Urinary bladder (tissue), 4 donors: ENCODE measurements around the gene HIF3A. TPM values are rescaled to one million over a fixed set of nuclear protein-coding genes. Genes with fewer than 3 reads are reported as not detected.
"Not testable (repeated sequence)": the region's sequence is repeated elsewhere in the genome, so short reads cannot be mapped to it uniquely, and the experiment has no call there.

ENCODE experiments used
- DNase-seq: peaks from one replicate; pipeline ENCODE4 v3.0.0-alpha.2; 2015; ENCODE audit errors: extremely low spot score
- H3K27ac ChIP-seq: one replicate; pipeline ENCODE4 v1.5.1; 2013; ENCODE audit warnings: low read depth, mild to moderate bottlenecking, moderate library complexity
- H3K36me3 ChIP-seq: one replicate; pipeline ENCODE4 v1.6.1; 2013; ENCODE audit warnings: mild to moderate bottlenecking, moderate library complexity; ENCODE audit not compliant: insufficient read depth
- H3K4me1 ChIP-seq: one replicate; pipeline ENCODE4 v1.6.1; 2013; ENCODE audit warnings: mild to moderate bottlenecking, moderate library complexity; ENCODE audit not compliant: insufficient read depth
- H3K4me3 ChIP-seq: one replicate; pipeline ENCODE4 v1.5.1; 2013; ENCODE audit warnings: low read depth, low read length
- WGBS: extraction: QIAGEN DNeasy Blood & Tissue Kit; methylation state at CpG from one replicate; pipeline ENCODE4 v1.1.7; 2013; 5-methylcytosine and 5-hydroxymethylcytosine counted together
- polyA plus RNA-seq: library from polyadenylated mRNA; stranded (reverse); fragments of 200-250 nt; gene quantifications from one replicate; pipeline ENCODE4 v1.2.3, GENCODE V29; 2013
- total RNA-seq: library from RNA; depleted of rRNA; stranded (reverse); fragments of >200 nt; gene quantifications from one replicate; pipeline ENCODE4 v1.2.3, GENCODE V29; 2014
- donor health status: healthy with polysubstance abuse.
- donor health status: healthy.

Gene HIF3A
- total and polyA plus RNA-seq, 2 donors: 41.0 to 186 TPM

- Histone ChIP-seq H3K4me1 (no peaks in the 10 kb centered on the region), H3K27ac (peak overlapping the region; percentile 78), H3K4me3 (peak overlapping the region; percentile 25), H3K36me3 (peaks cover 2% of the 10 kb centered on the region)
- WGBS: 48% methylated on average over 7 of the region's 7 CpGs
- DNase-seq: no peak
Measured at GRCh38 chr19:46299695-46300094, 2.9 kb downstream of the HIF3A start.

GRCh38 chr19:46303322-46303690, 6.5 kb downstream of the HIF3A start:
- Histone ChIP-seq H3K4me1 (no peaks in the 10 kb centered on the region), H3K4me3 (no peak overlapping the region), H3K27ac (no peak overlapping the region), H3K36me3 (peaks cover 4% of the 10 kb centered on the region)
- WGBS: 58% methylated on average over 10 of the region's 10 CpGs
- no peak for DNase-seq

DNA sequence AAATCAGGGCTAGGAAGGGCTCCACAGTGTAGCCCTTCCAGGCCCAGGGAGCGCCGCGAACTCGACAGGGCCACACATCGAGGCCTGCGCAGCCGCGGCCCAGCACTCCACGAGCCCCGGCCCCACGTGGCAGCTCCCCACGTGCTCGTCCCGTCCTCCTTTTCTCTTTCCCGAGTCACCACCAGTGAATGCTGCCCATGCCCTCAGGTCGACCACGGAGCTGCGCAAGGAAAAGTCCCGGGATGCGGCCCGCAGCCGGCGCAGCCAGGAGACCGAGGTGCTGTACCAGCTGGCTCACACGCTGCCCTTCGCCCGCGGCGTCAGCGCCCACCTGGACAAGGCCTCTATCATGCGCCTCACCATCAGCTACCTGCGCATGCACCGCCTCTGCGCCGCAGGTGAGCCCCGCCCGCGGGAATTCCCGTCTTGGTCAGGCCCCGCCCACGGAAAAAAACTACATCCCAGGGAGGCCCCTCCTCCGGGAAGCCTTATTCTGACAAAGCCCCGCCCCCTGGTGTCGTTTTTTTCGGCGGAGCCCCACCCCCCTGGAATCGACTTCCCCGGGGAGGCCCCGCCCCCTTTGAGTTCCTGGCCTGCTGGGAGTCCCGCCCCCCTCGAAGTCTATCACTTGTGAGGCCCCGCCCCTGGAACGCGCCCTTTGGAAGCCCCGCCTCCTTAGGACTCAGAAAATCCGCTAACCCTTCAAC, 7.0 kb downstream of the HIF3A start:
- H3K4me1 ChIP-seq: peaks cover under 1% of the 10 kb centered on the region
- peaks cover 4% of the 10 kb centered on the region for H3K36me3 ChIP-seq
- H3K4me3 ChIP-seq: no peak overlapping the region
- 41% methylated on average over 56 of the region's 56 CpGs for whole genome bisulfite sequencing
- no peak overlapping the region for H3K27ac ChIP-seq
- no peak for DNase-seq

- no peak for DNase-seq
- Histone ChIP-seq H3K27ac (no peak overlapping the region), H3K4me1 (peaks cover 2% of the 10 kb centered on the region), H3K36me3 (peaks cover 4% of the 10 kb centered on the region), H3K4me3 (no peak overlapping the region)
- 96% methylated on average over 3 of the region's 3 CpGs for WGBS
Measured at GRCh38 chr19:46306501-46306900, 9.7 kb downstream of the HIF3A start.

GRCh38 chr19:46308510-46308909, 11.7 kb downstream of the HIF3A start:
- Histone ChIP-seq H3K27ac (no peak overlapping the region), H3K4me3 (no peak overlapping the region), H3K4me1 (peaks cover 2% of the 10 kb centered on the region), H3K36me3 (peaks cover 4% of the 10 kb centered on the region)
- no peak for DNase-seq
- WGBS: 90% methylated on average over 15 of the region's 15 CpGs

DNA sequence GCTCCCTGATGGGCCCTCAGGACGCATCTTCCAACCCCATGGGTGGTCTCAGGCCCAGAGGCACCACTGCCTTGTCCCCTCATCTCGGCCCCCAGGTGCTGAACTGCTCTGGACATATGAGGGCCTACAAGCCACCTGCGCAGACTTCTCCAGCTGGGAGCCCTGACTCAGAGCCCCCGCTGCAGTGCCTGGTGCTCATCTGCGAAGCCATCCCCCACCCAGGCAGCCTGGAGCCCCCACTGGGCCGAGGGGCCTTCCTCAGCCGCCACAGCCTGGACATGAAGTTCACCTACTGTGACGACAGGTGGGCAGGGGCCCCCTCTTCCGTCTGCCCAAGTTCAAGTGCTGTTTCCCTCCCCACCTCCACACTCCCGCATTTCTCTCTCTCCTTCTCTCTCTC, 12.2 kb downstream of the HIF3A start:
- Histone ChIP-seq H3K4me1 (peaks cover 2% of the 10 kb centered on the region), H3K4me3 (no peak overlapping the region), H3K27ac (no peak overlapping the region), H3K36me3 (peaks cover 2% of the 10 kb centered on the region)
- no peak for DNase-seq
- WGBS: 78% methylated on average over 10 of the region's 10 CpGs

- H3K36me3 ChIP-seq: peaks cover 4% of the 10 kb centered on the region
- H3K4me1 ChIP-seq: peaks cover 2% of the 10 kb centered on the region
- DNase-seq: no peak
- no peak overlapping the region for H3K4me3 ChIP-seq
- WGBS: 93% methylated on average over 5 of the region's 5 CpGs
- no peak overlapping the region for H3K27ac ChIP-seq
Measured at GRCh38 chr19:46311444-46311843, 14.6 kb downstream of the HIF3A start.

GRCh38 chr19:46313540-46314469, 17.0 kb downstream of the HIF3A start:
- H3K27ac ChIP-seq, H3K4me1 ChIP-seq, DNase-seq, H3K36me3 ChIP-seq, H3K4me3 ChIP-seq: not testable (repeated sequence)
- WGBS: 68% methylated on average over 14 of the region's 14 CpGs

GRCh38 chr19:46317339-46317738, 20.5 kb downstream of the HIF3A start:
- H3K4me3 ChIP-seq: no peak overlapping the region
- peaks cover 2% of the 10 kb centered on the region for H3K36me3 ChIP-seq
- no peak for DNase-seq
- H3K27ac ChIP-seq: no peak overlapping the region
- 78% methylated on average over 2 of the region's 2 CpGs for WGBS
- H3K4me1 ChIP-seq: no peaks in the 10 kb centered on the region

DNA sequence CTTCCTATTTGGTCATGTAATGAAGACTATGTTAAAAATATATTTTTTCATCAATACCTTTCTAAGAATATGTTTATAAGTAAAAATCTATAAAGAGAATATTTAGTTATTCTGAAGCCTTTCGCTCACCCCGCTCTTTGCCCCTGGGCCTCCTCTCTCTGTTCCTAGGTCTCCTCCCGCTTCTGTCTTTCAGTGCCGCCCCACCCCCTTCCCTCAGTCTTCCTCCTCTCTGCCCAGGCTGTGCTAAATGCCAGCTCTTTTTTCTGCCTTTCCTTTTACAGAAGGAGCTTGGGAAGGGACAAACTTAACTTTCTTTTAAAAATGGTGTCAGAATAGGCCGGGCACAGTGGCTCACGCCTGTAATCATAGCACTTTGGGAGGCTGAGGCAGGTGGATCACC, 22.8 kb downstream of the HIF3A start:
- no peak for DNase-seq
- H3K4me1 ChIP-seq: no peaks in the 10 kb centered on the region
- H3K36me3 ChIP-seq: peaks cover 2% of the 10 kb centered on the region
- WGBS: 91% methylated on average over 6 of the region's 6 CpGs
- H3K27ac ChIP-seq: no peak overlapping the region
- no peak overlapping the region for H3K4me3 ChIP-seq

- no peak overlapping the region for H3K4me3 ChIP-seq
- 97% methylated on average over 5 of the region's 5 CpGs for WGBS
- no peak for DNase-seq
- no peak overlapping the region for H3K27ac ChIP-seq
- H3K36me3 ChIP-seq: no peaks in the 10 kb centered on the region
- no peaks in the 10 kb centered on the region for H3K4me1 ChIP-seq
Measured at GRCh38 chr19:46320559-46320958, 23.7 kb downstream of the HIF3A start.

GRCh38 chr19:46321653-46322052, 24.8 kb downstream of the HIF3A start:
- Histone ChIP-seq H3K36me3 (no peaks in the 10 kb centered on the region), H3K4me3 (no peak overlapping the region), H3K27ac (no peak overlapping the region), H3K4me1 (no peaks in the 10 kb centered on the region)
- WGBS: 92% methylated on average over 12 of the region's 12 CpGs
- no peak for DNase-seq

DNA sequence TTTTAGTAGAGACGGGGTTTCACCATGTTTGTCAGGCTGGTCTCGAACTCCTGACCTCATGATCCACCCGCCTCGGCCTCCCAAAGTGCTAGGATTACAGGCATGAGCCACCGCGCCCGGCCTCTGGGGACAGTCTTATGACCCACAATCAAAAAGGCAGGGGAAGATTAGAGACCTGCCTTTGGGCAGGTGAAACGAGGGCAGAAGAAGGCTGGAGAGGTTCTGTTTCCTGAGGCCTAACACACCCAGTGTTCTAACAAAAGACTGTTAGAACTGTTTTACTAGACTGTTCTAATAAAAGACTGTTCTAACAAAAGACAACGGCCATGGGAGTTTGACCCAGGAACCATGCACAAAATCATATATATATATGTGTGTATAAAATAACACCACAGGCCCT, 26.4 kb downstream of the HIF3A start:
- H3K36me3 ChIP-seq, DNase-seq, H3K27ac ChIP-seq, H3K4me3 ChIP-seq, H3K4me1 ChIP-seq: not testable (repeated sequence)
- 89% methylated on average over 9 of the region's 9 CpGs for WGBS

GRCh38 chr19:46324277-46324676, 27.4 kb downstream of the HIF3A start:
- Histone ChIP-seq H3K36me3 (peaks cover 2% of the 10 kb centered on the region), H3K4me1 (no peaks in the 10 kb centered on the region), H3K27ac (no peak overlapping the region), H3K4me3 (no peak overlapping the region)
- DNase-seq: no peak
- whole genome bisulfite sequencing: 74% methylated on average over 3 of the region's 3 CpGs
